Measurements from ENCODE around the gene MMD. TPM values are rescaled to one million over a fixed set of nuclear protein-coding genes. Genes with fewer than 3 reads are reported as not detected.
"Not testable (repeated sequence)": the region's sequence is repeated elsewhere in the genome, so short reads cannot be mapped to it uniquely, and the experiment has no call there.

MMD gene
- polyA plus RNA-seq, 4 donors, result 4.0 to 12.5 (median 10.3) TPM

DNA sequence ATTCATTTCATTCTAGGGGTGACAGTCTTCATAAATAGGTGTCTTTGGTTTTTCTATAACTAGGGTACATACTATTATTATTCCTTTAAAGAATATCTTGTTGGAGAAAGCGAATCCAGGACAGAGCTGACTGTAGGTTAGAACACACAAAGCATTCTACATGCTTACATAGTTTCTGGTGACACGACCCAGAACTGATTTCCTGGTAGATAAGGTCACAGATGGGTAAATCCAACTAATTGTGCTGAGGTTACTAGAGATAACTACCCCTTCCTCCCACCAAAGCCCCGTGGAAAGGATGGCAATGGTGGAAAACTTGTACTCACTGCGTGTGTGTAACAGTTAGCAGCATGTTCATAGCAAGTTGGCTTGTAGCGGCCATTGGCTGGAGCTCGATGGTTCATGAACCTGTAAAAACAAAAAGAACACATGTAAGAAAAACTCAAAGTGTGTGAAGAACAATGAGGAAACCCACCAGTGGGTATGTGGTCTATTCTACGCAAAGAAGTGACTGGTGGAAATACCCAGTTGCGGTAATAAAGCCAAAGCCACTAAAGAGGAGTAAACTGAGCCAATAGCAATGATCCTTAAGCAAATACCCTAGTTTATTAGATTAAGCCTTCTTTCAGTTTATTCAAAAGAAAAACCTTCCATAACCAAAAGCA lies 7.7 kb downstream of the MMD start:
- H3K36me3 ChIP-seq (ENCODE audit: control insufficient read depth in 3 of 3, insufficient read depth in 2 of 3, low read depth in 1 of 3, low read length in 3 of 3), result peaks cover 3 to 8% (median 8%) of the 10 kb centered on the region in 3 donors
- H3K4me3 ChIP-seq (ENCODE audit: low read depth in 1 of 3, low read length in 3 of 3), result no peak overlapping the region
- DNase-seq, result peak in 1 of 2 donors; percentile 17
- peaks cover 0 to 3% (median 3%) of the 10 kb centered on the region in 3 donors for H3K4me1 ChIP-seq (ENCODE audit: control insufficient read depth in 3 of 3, insufficient read depth in 2 of 3, low read depth in 1 of 3, low read length in 2 of 3)
- WGBS, 3 donors, result 84 to 88% (median 85%) methylated on average over 8 of the region's 8 CpGs
- no peaks in the 10 kb centered on the region for H3K9me3 ChIP-seq (ENCODE audit: control insufficient read depth in 2 of 2, insufficient read depth in 1 of 2, low read depth in 1 of 2, low read length in 1 of 2)
- no peak for FAIRE-seq
- no peak overlapping the region for H3K27ac ChIP-seq (ENCODE audit: low read depth in 1 of 3, low read length in 2 of 3)
- no peaks in the 10 kb centered on the region for H3K27me3 ChIP-seq (ENCODE audit: control insufficient read depth in 3 of 3, insufficient read depth in 3 of 3, low read length in 3 of 3)

DNA sequence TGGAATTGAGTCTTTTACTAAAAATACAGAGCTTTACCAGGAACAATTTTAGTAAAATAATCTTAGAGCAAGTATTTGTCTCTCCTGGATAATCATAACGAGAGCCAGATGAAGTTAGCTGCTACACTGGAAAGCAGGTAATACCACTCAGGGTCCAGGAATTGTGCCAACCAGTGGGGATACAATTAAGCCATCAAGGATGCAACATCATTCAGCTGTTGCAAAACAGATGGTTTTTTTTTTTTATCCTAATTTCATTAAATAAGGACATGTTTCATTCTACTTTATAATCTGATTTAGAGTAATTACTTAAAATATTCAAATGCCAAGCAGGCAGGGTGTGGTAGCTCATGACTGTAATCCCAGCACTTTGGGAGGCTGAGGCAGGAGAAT lies 10.2 kb downstream of the MMD start:
- no peak overlapping the region for H3K27ac ChIP-seq (ENCODE audit: low read depth in 1 of 3, low read length in 2 of 3)
- 92 to 100% (median 96%) methylated on average over 1 of the region's 1 CpG for WGBS, 3 donors
- H3K27me3 ChIP-seq (ENCODE audit: control insufficient read depth in 3 of 3, insufficient read depth in 3 of 3, low read length in 3 of 3), result no peaks in the 10 kb centered on the region
- DNase-seq (no peak), FAIRE-seq (no peak)
- H3K36me3 ChIP-seq (ENCODE audit: control insufficient read depth in 3 of 3, insufficient read depth in 2 of 3, low read depth in 1 of 3, low read length in 3 of 3), result peaks cover 3 to 10% (median 9%) of the 10 kb centered on the region in 3 donors
- peaks cover 0 to 4% (median 2%) of the 10 kb centered on the region in 3 donors for H3K4me1 ChIP-seq (ENCODE audit: control insufficient read depth in 3 of 3, insufficient read depth in 2 of 3, low read depth in 1 of 3, low read length in 2 of 3)
- H3K9me3 ChIP-seq (ENCODE audit: control insufficient read depth in 2 of 2, insufficient read depth in 1 of 2, low read depth in 1 of 2, low read length in 1 of 2), result no peaks in the 10 kb centered on the region
- no peak overlapping the region for H3K4me3 ChIP-seq (ENCODE audit: low read depth in 1 of 3, low read length in 3 of 3)

DNA sequence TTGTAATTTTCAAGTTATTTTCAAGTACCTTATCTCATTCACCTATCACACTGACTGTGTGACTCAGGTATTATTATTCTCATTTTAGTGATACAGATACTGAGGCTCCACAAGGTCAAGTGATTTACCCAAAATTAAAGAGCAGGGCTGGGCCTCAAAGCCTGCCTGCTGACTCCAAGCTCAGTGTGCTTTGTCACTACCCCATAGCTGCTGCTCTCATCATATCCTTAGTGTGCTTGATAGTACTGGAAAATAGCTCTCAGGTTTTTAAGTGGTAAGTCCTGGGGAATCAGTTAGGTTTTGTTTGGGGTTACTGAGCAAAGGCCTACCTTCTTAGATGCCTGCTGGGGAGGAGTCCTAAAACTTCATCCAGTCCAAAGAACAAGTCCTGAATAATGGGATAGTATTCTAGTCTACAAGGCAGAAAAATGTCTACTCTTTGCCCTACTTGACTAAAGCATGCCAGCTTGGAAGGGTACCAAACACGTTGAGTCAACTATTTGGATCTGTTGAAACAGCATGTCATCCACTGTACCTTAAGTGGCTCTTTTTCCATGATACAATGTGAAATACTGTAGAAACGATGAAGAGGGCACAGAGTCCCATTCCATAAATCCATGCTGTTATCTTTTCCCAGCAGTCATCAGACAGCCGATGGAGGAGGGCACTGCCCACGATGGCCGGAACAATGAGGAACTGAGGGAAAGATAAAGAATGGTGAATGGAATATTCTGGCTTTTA lies 10.7 kb downstream of the MMD start:
- WGBS, 3 donors, result 87 to 94% (median 90%) methylated on average over 5 of the region's 5 CpGs
- DNase-seq (no peak), FAIRE-seq (no peak)
- H3K4me3 ChIP-seq (ENCODE audit: low read depth in 1 of 3, low read length in 3 of 3), result no peak overlapping the region
- H3K36me3 ChIP-seq (ENCODE audit: control insufficient read depth in 3 of 3, insufficient read depth in 2 of 3, low read depth in 1 of 3, low read length in 3 of 3), result peaks cover 3 to 15% (median 12%) of the 10 kb centered on the region in 3 donors
- H3K9me3 ChIP-seq (ENCODE audit: control insufficient read depth in 2 of 2, insufficient read depth in 1 of 2, low read depth in 1 of 2, low read length in 1 of 2), result no peaks in the 10 kb centered on the region
- no peak overlapping the region for H3K27ac ChIP-seq (ENCODE audit: low read depth in 1 of 3, low read length in 2 of 3)
- H3K27me3 ChIP-seq (ENCODE audit: control insufficient read depth in 3 of 3, insufficient read depth in 3 of 3, low read length in 3 of 3), result no peaks in the 10 kb centered on the region
- peaks cover 0 to 4% (median 0%) of the 10 kb centered on the region in 3 donors for H3K4me1 ChIP-seq (ENCODE audit: control insufficient read depth in 3 of 3, insufficient read depth in 2 of 3, low read depth in 1 of 3, low read length in 2 of 3)

DNA sequence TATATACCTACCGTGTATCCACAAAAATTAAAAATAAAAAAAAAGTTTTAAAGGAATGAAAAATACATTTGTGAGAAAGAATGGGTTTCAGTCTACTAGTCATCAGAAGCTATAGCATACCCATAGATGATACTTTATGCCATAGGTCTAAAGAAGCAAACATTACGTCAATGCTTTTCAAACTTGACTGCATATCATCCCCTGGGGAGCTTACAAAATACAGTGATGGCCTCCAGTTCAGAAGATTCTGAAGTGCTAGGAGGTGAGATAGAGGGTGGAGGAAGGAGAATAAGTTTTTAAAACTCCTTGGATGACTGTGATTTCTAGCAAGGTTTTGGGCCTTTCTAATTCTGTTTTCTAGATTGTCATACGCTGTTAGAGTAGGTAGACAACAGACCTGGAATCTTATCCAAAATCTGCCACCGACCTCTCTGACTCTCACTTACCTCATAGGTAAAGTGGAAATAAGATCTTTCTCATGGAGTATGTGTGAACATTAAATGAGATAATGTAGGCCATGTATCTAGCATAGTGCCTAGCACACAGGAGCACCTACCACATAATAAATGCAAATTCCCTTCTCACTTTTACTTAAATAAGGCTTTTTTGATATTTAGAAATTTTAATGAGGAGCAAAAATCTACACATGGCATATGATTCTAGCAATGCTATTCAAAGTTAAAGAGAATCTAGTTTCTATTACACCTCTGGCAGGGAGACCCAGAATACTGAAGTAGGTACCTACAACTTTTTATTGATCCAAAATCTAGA lies 12.4 kb downstream of the MMD start:
- peaks cover 3 to 17% (median 12%) of the 10 kb centered on the region in 3 donors for H3K36me3 ChIP-seq (ENCODE audit: control insufficient read depth in 3 of 3, insufficient read depth in 2 of 3, low read depth in 1 of 3, low read length in 3 of 3)
- H3K27ac ChIP-seq (ENCODE audit: low read depth in 1 of 3, low read length in 2 of 3), result no peak overlapping the region
- H3K4me1 ChIP-seq (ENCODE audit: control insufficient read depth in 3 of 3, insufficient read depth in 2 of 3, low read depth in 1 of 3, low read length in 2 of 3), result peaks cover 0 to 4% (median 0%) of the 10 kb centered on the region in 3 donors
- DNase-seq, result no peak
- no peak for FAIRE-seq
- no peaks in the 10 kb centered on the region for H3K9me3 ChIP-seq (ENCODE audit: control insufficient read depth in 2 of 2, insufficient read depth in 1 of 2, low read depth in 1 of 2, low read length in 1 of 2)
- H3K27me3 ChIP-seq (ENCODE audit: control insufficient read depth in 3 of 3, insufficient read depth in 3 of 3, low read length in 3 of 3), result no peaks in the 10 kb centered on the region
- WGBS, 3 donors, result 93 to 100% (median 95%) methylated on average over 4 of the region's 4 CpGs
- H3K4me3 ChIP-seq (ENCODE audit: low read depth in 1 of 3, low read length in 3 of 3), result no peak overlapping the region

DNA sequence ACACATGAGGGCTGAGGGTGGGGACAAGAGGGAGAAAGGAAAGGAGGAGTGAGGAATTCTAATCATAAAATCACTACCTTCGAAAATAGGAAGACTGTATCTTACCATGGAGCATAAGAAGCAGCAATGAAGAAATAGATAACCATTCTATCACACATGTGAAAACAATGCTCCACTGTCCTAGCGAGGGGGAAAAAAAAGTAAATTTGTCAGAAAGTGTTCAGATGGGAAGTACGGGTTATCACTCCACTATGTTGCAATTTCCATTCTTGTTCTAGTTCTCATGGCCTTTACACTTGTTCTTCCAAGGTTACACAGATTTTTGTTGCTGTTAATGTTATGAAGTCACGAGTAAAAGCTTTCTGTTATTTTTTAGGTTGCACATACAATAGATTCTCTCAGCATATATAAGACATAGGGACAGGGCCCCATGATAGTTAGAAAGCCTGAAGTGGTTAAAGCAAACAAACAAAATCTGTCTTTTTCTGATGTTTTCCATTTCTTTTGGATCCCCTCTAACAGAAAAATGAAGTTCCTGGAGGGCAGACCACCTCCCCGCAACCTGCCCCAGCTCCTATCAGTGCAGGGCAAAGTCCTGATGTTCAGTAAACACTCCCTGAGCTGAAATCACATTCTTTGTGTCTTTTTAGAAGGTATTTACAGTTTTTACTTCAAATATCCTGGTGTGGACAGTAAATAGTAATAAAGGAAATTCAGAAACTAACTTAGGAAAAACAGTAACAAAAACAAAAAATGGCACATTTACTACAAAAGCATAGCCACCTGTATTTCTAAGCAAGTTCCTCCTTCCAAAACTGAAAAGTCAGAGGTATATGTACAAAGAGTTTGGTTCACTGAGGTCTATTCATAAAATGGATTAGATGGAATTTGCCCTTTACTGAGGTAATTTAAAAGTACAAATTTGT lies 13.7 kb downstream of the MMD start:
- Histone ChIP-seq H3K9me3 (ENCODE audit: control insufficient read depth in 2 of 2, insufficient read depth in 1 of 2, low read depth in 1 of 2, low read length in 1 of 2) (no peaks in the 10 kb centered on the region), H3K27me3 (ENCODE audit: control insufficient read depth in 3 of 3, insufficient read depth in 3 of 3, low read length in 3 of 3) (no peaks in the 10 kb centered on the region), H3K4me3 (ENCODE audit: low read depth in 1 of 3, low read length in 3 of 3) (no peak overlapping the region), H3K27ac (ENCODE audit: low read depth in 1 of 3, low read length in 2 of 3) (peak overlapping the region in 1 of 3 donors; percentile 26), H3K36me3 (ENCODE audit: control insufficient read depth in 3 of 3, insufficient read depth in 2 of 3, low read depth in 1 of 3, low read length in 3 of 3) (peaks cover 3 to 17% (median 9%) of the 10 kb centered on the region in 3 donors), H3K4me1 (ENCODE audit: control insufficient read depth in 3 of 3, insufficient read depth in 2 of 3, low read depth in 1 of 3, low read length in 2 of 3) (peaks cover 0 to 4% (median 0%) of the 10 kb centered on the region in 3 donors)
- 56 to 72% (median 57%) methylated on average over 5 of the region's 5 CpGs for WGBS, 3 donors
- no peak for FAIRE-seq
- peak in 1 of 2 donors; percentile 44 for DNase-seq

DNA sequence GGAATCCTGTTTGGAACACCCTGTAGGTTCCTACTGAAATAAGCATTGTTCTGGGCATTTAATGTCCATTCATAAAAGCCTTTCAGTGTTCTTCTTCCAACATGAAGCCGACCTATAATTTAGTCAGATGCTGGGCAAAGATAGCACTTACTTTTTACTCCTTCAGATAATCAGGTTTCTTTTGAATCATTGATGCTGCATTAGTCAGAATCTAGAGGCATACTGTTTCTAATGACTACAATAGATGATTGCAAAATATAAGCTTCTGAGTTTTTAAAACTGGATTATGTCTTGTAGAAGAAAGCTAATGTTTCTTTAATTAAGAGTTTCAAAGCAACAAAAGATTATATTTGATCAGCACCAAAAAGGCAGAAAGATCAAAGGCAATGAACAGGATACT lies 16.0 kb downstream of the MMD start:
- no peaks in the 10 kb centered on the region for H3K9me3 ChIP-seq (ENCODE audit: control insufficient read depth in 2 of 2, insufficient read depth in 1 of 2, low read depth in 1 of 2, low read length in 1 of 2)
- FAIRE-seq, result no peak
- peaks cover 6 to 18% (median 7%) of the 10 kb centered on the region in 3 donors for H3K36me3 ChIP-seq (ENCODE audit: control insufficient read depth in 3 of 3, insufficient read depth in 2 of 3, low read depth in 1 of 3, low read length in 3 of 3)
- no peak overlapping the region for H3K27ac ChIP-seq (ENCODE audit: low read depth in 1 of 3, low read length in 2 of 3)
- H3K4me3 ChIP-seq (ENCODE audit: low read depth in 1 of 3, low read length in 3 of 3), result no peak overlapping the region
- H3K4me1 ChIP-seq (ENCODE audit: control insufficient read depth in 3 of 3, insufficient read depth in 2 of 3, low read depth in 1 of 3, low read length in 2 of 3), result peaks cover 0 to 4% (median 0%) of the 10 kb centered on the region in 3 donors
- no peaks in the 10 kb centered on the region for H3K27me3 ChIP-seq (ENCODE audit: control insufficient read depth in 3 of 3, insufficient read depth in 3 of 3, low read length in 3 of 3)
- WGBS, 3 donors, result 92 to 98% (median 95%) methylated on average over 1 of the region's 1 CpG
- DNase-seq, result no peak

DNA sequence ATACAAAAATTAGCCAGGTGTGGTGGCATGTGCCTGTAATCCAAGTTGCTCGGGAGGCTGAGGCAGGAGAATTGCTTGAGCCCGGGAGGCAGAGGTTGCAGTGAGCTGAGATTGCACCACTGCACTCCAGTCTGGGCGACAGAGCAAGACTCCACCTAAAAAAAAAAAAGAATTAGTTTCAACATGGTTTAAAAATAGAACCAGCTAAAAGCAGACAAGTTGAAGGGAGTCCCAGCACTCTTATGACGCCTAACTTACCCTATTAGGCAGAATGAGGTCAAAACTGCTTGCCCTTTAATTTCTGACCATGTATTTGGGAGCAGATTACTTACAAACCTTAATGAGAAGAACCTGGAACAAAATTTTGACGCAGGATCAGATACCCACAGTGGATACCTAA lies 17.4 kb downstream of the MMD start:
- not testable (repeated sequence) for H3K27me3 ChIP-seq (ENCODE audit: control insufficient read depth in 3 of 3, insufficient read depth in 3 of 3, low read length in 3 of 3); DNase-seq; H3K4me3 ChIP-seq (ENCODE audit: low read depth in 1 of 3, low read length in 3 of 3); H3K4me1 ChIP-seq (ENCODE audit: control insufficient read depth in 3 of 3, insufficient read depth in 2 of 3, low read depth in 1 of 3, low read length in 2 of 3); H3K9me3 ChIP-seq (ENCODE audit: control insufficient read depth in 2 of 2, insufficient read depth in 1 of 2, low read depth in 1 of 2, low read length in 1 of 2); H3K27ac ChIP-seq (ENCODE audit: low read depth in 1 of 3, low read length in 2 of 3); FAIRE-seq
- H3K36me3 ChIP-seq (ENCODE audit: control insufficient read depth in 3 of 3, insufficient read depth in 2 of 3, low read depth in 1 of 3, low read length in 3 of 3), result peaks cover 6 to 18% (median 6%) of the 10 kb centered on the region in 3 donors
- WGBS, 3 donors, result 89 to 94% (median 93%) methylated on average over 5 of the region's 5 CpGs
